ENCODE data around the gene PSMG4. TPM values are rescaled to one million over a fixed set of nuclear protein-coding genes. Genes with fewer than 3 reads are reported as not detected.

The PSMG4 gene
- total RNA-seq, 1 donor, result 19.9 TPM

DNA sequence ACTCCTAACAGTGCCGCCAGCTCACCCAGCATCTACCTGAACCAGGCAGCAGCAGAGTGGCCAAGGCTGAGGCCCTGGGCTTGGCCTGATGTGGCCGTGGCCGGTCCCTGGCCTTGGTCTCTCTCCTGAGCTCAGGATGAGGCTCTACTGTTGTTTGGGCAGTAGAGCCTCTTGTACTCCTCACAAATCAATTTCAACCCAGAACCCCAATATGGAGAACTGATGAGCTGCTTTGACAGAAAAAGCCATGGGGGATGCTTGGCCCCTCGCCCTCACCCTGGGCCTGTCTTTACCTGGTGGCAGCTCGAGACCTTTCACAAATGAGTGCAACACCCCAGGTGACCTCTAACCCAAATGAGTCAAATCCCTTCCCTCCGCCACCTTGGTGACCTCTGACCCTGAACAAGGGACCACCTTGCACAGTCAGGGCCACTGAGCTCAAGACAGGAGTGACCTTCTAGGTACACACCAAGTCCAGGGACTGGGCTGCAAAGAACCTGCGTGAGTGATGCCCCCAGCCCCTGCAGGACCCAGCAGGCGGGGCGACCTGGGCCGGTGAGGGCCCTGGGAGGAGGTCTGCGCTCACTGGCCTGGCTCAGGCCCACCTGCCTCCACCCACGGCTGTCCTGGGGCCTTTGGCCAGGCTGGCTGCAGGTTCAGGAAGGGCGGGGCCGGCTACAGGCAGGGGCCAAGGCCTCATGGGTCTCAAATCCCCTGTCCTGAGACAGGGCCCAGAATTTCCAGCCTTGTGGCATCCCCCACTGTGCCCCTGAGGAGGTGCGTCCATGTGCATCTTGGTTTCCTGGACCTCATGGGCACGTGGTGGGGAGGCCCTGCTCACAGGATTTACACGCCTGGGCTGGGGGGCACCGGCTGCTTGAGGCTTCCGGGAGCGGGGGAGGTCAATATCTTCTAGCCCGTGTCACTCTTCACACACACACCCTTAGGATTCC is 30.2 kb downstream of the PSMG4 start:
- TF ChIP-seq, protein P1, sequence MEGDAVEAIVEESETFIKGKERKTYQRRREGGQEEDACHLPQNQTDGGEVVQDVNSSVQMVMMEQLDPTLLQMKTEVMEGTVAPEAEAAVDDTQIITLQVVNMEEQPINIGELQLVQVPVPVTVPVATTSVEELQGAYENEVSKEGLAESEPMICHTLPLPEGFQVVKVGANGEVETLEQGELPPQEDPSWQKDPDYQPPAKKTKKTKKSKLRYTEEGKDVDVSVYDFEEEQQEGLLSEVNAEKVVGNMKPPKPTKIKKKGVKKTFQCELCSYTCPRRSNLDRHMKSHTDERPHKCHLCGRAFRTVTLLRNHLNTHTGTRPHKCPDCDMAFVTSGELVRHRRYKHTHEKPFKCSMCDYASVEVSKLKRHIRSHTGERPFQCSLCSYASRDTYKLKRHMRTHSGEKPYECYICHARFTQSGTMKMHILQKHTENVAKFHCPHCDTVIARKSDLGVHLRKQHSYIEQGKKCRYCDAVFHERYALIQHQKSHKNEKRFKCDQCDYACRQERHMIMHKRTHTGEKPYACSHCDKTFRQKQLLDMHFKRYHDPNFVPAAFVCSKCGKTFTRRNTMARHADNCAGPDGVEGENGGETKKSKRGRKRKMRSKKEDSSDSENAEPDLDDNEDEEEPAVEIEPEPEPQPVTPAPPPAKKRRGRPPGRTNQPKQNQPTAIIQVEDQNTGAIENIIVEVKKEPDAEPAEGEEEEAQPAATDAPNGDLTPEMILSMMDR (IDR thresholded peaks at IDR 0.05; ENCODE audit: insufficient read depth, low read depth, low read length), result no peak
- no peak for DNase-seq (ENCODE audit: low read depth)

DNA sequence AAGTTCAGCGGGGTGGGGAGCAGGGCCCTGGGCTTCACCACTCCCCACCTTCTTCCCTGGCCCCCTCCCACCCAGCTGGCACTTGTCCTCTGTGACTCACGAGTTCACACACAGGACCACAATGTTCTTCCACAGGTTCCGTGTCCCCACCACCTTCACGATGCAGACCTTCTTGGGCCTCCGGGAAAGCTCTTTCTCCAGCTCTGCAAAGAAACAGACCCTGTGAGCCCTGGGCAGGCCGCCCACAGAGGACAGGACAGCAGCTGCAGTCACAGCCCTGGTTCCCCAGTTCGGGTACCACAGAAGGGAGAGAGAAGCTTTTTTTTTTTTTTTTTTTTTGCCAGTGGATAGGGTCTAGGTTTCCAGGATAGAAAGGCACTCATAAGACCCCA is 30.9 kb downstream of the PSMG4 start:
- TF ChIP-seq, protein P1 (IDR thresholded peaks at IDR 0.05; ENCODE audit: insufficient read depth, low read depth, low read length), result no peak
- H3K4me3 ChIP-seq (ENCODE audit: low read depth, low read length), result no peak overlapping the region
- no peak for DNase-seq (ENCODE audit: low read depth)

More for the DNA sequence above, 30.2 kb downstream of the PSMG4 start:
- no peak overlapping the region for H3K4me3 ChIP-seq (ENCODE audit: low read depth, low read length)

DNA sequence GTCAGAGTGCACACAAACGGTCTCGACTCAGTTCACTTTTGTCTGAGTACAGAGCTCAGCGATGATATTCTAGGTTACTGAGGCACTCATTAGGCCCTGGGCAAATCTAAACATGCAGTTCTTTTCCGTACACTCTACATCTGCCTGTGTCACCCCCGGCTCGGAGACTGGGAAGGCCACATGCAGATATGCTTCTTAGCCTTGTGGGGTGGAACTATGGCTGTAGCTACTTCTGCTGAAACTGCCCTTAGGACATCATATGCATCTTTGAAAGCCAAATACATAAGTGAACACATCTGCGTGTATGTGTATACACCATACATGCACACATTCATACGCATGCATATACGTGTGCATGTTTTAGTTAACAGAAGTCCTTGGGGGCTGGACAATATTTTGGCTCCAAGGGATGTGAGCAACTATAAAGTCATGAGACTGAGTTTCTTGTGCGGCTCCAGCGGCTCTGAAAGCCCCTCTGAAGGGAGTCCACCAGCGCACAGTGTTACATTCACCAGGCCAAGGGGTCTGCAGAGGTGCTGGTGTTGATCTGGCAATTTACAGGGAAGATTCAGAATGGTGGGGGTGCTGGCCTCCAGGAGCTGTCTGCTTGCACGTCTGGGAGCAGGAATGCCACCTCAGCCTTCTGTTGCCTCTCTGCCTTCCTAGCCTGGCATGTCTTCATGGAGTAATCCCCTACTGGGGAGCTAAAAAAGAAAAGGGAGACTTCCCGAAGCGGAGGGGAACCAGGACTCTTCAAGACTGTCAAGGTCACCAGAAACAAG is 31.6 kb downstream of the PSMG4 start:
- TF ChIP-seq, protein P1 (IDR thresholded peaks at IDR 0.05; ENCODE audit: insufficient read depth, low read depth, low read length), result no peak
- no peak for DNase-seq (ENCODE audit: low read depth)
- H3K4me3 ChIP-seq (ENCODE audit: low read depth, low read length), result no peak overlapping the region

DNA sequence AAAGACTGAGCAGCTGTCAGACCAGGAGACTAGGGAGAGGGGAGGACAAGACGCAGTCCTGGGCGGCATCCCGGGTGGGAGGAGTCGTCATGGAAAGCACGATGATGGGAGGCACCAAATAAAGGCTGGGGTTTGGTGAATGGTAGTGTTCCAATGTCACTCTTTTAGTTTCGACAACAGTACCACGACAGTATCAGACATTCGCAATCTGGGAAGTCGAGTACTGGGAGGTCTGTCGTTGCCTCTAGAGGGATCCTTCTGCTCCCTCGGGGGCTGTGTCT is 32.1 kb downstream of the PSMG4 start:
- TF ChIP-seq, protein P1 (IDR thresholded peaks at IDR 0.05; ENCODE audit: insufficient read depth, low read depth, low read length), result no peak
- no peak for DNase-seq (ENCODE audit: low read depth)
- no peak overlapping the region for H3K4me3 ChIP-seq (ENCODE audit: low read depth, low read length)

DNA sequence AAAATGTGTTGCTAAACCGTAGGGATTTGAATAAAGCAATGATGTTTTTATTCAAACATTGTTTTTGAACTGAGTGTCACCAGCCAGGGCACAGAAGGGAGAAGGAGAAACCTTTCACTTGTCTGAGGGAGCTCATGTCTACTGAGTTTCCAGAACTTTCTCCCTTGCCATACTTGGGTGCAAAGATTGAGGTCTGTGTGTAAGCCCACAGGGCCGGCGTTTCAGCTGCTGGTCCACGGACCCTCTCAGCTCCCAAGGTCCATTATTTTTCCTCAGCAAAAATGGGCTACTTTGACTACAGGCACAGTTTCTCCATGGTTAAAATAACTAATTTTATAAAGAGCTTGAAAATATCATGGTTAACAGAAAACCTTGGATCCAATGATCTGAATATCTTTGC is 32.6 kb downstream of the PSMG4 start:
- DNase-seq (ENCODE audit: low read depth), result no peak
- TF ChIP-seq, protein P1 (IDR thresholded peaks at IDR 0.05; ENCODE audit: insufficient read depth, low read depth, low read length), result no peak
- H3K4me3 ChIP-seq (ENCODE audit: low read depth, low read length), result no peak overlapping the region

DNA sequence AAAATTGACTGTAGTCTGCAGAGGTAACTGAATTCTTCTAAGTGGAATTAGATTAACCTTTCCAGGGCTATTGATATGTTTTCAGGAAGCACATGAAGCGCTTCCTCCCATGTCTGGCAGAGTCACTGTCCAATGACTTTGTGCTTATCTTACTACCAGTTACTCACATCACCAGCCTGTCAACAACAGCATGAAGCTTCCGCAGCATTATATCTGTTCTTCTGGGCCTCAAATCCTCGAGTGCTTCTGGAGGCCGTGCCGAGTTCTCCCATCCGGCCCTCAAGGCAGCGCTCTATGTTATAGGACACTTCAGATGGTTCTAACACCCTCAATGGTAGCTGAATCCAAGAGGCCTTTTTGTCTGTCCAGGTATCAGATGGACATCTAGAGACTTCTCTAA is 33.2 kb downstream of the PSMG4 start:
- no peak for DNase-seq (ENCODE audit: low read depth)
- TF ChIP-seq, protein P1 (IDR thresholded peaks at IDR 0.05; ENCODE audit: insufficient read depth, low read depth, low read length), result no peak

More for the DNA sequence above, 33.2 kb downstream of the PSMG4 start:
- H3K4me3 ChIP-seq (ENCODE audit: low read depth, low read length), result no peak overlapping the region
